GM18505 (cell line): ENCODE measurements around the gene SLC25A18.
"Not testable (repeated sequence)": the region's sequence is repeated elsewhere in the genome, so short reads cannot be mapped to it uniquely, and the experiment has no call there.

ENCODE experiments used
- ATAC-seq: cut with Tn5 transposase; IDR thresholded peaks from one replicate; pipeline ENCODE4 v1.9.1; 2021; ENCODE audit not compliant: unreplicated experiment
- POLR2A ChIP-seq: IDR thresholded peaks from 4 replicates; pipeline ENCODE4 v1.6.1; 2011; ENCODE audit warnings: borderline replicate concordance; ENCODE audit not compliant: insufficient read depth, insufficient read length; ENCODE audit errors: extremely low read depth

The SLC25A18 gene

DNA sequence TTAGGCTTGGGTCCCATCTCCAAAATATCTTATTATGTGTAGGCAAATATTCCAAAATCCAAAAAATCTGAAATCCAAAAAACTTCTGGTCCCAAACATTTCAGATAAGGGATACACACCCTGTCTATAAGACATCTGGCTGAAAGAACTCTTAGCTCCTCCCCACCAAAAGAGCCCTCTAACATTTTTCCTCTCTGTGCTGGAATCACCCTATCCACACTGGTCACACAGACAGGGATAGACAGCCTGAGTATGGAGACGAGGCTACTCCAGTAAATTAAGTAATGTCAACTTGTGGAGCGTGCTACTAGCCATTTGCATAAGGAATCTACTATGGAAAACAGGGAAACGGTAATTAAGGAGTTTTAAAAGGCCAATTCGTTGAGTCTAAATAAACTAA, 40.4 kb downstream of the SLC25A18 start:
- TF ChIP-seq POLR2A, result no peak

DNA sequence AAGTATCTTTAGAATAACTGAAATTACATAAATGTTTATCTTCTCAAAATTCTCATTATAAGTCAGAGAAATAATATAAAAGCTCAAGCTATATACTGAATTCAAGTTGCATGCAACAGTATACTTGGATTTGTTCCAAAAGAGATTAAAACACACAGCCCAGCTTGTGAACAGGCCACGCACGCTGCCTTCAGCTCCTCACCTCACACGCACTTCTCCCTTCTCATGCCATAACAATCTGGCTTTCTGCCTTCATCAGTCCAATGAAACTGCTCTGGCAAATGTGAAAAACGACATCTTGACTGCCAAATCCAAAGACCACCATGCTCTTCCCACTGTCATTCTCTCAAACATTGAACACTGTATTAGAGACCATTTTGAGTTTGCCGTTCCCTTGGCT, 43.2 kb downstream of the SLC25A18 start:
- ATAC-seq, result no peak
- no peak for TF ChIP-seq POLR2A

More for the DNA sequence above, 40.4 kb downstream of the SLC25A18 start:
- ATAC-seq, result no peak

DNA sequence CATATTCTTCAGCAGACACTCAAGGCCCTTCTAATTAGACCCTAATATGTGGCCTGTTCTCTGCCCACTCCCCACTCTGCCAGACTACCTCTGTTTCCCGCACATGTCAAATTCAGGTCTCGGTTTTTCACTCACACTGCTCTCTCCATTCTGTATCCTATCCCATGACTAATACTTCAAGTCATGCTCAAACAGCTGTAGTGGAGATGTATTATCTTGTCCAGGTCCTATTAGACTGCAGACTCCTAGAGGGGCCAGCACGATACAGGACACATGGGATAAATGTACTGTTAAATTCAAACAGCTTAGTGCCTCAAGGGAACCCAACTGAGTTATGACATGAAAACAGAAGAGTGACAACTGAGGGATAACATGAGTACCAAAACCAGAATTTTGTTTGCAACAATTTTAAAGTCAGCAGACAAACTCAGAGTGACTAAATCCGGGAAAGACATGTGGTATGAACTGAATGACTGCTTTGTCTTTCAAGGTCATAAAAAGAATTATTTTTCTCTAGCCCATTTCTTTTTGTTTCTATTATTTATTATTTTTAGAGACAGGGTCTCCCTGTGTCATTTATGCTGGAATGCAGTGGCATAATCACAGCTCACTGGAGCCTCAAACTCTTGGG, 44.7 kb downstream of the SLC25A18 start:
- no peak for ATAC-seq

DNA sequence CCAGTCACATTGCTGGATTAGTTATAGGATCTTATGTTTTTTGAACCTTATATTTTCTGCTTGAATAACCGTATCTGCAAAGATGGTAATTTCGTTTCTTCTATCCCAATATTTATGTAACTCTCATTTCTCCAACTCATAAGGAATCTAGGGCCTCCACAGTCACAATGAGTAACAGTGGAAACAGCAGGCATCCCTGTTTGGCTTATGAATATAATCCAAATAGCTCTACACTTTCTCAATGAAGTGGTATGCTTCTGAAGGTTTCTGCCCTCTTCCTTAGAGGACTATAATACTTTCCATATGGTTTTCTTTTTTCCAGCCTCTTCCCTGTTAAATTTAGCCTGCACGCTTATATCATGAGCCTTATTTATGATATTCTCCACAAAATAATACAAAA, 48.8 kb downstream of the SLC25A18 start:
- TF ChIP-seq POLR2A, result no peak
- ATAC-seq, result no peak

More for the DNA sequence above, 44.7 kb downstream of the SLC25A18 start:
- TF ChIP-seq POLR2A, result no peak

DNA sequence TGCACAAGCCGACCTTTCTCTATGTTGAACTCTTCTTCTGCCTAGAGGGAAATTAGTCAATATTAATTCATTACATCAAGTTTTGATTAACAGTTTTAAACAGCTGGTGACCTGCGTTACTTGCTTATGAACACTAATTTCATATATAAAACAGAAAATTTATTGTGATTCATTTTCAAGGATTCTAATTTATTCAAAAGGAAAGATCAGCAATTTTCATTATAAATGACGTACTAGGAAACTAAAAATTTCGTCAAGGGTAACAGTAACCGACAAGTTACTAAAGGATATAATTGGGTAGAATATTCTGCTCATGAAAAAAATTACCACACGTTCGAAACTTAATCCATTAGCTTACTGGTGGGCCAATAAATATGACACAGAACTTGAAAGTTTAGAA, 50.0 kb downstream of the SLC25A18 start:
- ATAC-seq, result no peak
- no peak for TF ChIP-seq POLR2A

DNA sequence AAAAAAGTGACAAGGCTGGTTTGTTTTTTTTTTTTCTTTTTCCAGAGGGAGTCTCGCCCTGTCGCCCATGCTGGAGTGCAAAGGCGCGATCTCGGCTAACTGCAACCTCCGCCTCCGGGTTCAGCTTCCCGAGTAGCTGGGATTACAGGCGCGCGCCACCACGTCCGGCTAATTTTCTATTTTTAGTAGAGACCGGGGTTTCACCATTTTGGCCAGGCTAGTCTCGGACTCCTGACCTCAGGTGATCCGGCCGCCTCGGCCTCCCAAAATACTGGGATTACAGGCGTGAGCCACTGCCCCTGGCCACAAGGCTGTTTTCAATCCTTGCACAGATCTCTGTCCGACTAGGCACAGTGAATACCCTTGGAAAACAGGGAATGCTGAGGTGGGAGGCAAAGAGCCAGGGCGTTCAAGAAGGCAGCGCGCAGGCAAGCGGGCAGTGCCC, 64.7 kb downstream of the SLC25A18 start:
- ATAC-seq, result no peak
- no peak for TF ChIP-seq POLR2A

DNA sequence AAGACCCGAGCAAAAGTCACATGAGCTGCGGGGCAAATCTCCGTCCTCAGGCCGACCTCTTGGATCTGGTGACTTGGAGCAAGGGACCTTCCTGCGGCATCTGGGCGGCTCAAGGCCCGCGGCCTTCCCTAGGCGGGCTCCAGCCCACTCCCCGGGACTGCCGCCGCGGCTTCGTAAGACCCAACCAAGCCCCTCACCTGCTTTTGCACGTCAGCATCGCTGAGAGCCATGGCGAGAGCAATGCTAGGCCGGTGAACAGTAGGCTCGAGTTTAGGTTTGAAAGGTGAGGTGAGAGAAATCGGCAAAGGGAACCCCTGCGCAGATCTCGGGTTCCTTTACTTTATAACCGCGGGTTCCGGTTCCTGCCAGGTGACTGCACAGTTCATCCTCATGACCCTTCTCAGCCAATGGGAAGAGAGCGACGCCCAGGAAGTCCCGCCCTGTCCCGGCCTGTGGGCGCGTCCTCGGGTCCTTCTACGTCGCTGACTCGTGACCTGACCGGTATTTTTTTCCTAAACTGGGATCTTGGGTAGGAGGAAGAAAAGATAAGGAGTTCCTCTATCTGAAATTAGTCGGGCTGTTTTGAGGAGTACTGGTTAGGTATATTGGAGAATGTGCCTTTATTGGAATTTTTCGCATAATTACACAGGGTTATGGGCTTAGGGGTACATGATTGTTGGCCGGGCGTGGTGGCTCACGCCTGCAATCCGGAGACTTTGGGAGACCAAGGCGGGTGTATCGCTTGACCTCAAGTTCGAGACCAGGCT, 65.3 kb downstream of the SLC25A18 start, which contains the start of gene ATP6V1E1:
Gene ATP6V1E1 (minus strand): TSS at position 344 of the 767 bp plus-strand sequence. CDS start 114 bp downstream, at position 230.
- TF ChIP-seq POLR2A, result peak; percentile 83
- ATAC-seq, result peak; percentile 99

DNA sequence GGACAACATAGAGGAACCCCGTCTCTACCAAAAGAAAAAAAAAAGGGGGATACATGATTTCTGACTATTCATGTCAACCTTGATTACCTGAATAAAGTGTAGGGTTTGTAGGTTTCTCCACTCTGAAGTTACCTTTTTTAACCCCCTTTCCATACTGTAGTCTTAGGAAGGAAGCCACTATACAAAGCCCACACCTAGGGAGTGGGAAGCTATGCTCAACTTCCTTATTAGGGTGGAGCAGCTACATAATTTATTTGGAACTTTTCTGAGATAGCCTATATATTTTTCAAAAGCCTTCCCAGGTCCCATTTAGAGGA, 65.8 kb downstream of the SLC25A18 start:
- no peak for TF ChIP-seq POLR2A

DNA sequence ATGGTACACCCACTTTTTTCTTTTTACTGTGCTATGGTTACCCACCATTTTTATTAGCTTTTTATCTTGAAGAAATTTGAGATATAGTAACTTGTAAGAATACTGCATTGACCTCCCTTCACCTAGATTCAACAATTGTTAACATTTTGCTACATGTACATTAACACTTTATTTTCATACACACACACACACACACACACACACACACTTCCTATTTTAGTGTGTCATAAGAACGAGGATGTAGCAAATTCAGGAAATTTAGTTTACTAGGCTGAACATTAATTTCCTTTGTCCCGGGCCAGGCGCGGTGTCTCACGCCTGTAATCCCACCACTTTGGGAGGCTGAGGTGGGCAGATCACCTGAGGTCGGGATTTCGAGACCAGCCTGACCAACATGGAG, 66.3 kb downstream of the SLC25A18 start:
- no peak for TF ChIP-seq POLR2A
- ATAC-seq, result no peak

More for the DNA sequence above, 65.8 kb downstream of the SLC25A18 start:
- no peak for ATAC-seq

DNA sequence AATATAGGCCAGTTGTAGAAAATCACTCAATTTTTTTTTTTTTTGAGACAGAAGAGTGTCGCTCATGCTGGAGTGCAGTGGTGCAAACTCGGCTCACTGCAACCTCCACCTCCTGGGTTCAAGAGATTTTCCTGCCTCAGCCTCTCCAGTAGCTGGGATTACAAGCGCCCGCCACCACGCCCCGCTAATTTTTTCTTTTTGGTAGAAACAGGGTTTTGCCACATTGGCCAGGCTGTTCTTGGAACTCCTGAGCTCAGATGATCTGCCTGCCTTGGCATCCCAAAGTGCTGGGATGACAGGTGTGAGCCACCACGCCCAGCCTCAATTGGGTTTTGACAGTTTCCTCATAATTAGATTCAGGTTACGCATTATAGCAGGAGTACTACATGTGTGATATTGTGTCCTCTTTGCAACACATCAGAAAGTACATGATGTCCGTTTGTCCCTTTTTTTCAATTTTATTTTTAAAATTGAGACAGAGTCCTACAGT, 67.8 kb downstream of the SLC25A18 start:
- no peak for ATAC-seq
- TF ChIP-seq POLR2A, result no peak

DNA sequence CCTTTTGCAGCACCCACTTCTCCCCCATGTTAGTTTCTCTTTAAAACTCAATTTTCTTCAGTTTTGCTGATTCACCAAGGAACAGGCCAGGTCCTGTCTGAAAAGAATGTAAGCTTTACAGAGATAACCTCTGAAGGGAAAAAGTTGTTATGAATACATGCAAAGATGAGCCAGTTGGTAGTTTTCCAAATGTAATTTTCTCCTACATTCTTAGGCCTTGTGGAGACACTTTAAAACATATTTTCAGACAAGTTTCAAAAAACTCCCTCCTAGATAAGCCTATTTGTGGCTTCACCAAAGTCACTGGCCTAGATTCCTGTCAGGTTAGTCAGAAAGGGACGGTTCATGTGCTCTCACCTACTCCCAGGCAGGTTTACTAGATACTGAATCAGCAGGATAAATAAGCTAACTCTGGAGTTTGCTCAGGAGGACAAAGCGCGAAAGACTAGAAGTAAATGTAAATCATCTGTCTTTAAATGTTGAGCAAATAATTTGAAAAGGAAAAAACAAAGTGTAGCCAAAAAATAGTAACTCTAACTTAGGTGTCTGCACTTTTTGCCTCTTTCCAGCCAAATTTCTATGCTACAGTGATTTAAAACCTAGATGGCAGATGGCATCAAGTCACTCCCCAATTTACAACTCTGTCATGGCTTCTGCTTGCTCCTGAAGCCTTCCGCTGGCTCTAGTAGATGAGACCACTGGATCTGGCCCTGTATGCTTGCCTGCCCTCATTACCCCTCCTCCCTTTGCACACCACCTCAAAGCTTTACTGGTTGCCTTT, 70.1 kb downstream of the SLC25A18 start:
- ATAC-seq, result no peak
- no peak for TF ChIP-seq POLR2A

DNA sequence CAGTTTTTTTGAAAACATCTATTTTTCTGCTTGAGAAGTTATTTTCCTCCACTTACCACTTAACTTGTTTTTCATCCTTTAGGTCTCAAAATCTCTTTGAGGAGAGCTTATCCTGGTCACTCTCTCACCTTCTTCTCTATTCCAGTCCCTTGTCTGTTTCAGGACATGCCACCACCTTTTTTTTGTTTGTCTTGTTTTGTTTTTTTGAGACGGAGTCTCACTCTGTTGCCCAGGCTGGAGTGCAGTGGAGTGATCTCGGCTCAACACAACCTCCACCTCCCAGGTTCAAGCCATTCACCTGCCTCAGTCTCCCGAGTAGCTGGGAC, 70.7 kb downstream of the SLC25A18 start:
- no peak for ATAC-seq
- TF ChIP-seq POLR2A, result no peak

DNA sequence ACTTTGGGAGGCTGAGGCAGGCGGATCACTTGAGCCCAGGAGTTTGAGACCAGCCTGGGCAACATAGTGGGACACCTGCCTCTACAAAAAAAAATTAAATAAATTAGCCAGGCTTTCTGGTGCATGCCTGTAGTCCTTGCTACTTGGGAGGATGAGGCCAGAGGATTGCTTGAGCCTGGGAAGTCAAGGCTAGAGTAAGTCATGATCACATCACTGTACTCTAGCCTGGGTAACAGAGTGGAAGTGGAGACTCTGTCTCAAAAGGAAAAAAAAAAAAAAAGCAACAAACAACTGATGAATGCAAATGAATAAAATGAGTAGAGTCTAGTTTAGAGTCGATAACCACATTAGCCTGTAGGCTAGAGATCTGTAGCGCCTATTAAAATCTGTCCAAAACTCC, 71.4 kb downstream of the SLC25A18 start:
- ATAC-seq, result no peak
- no peak for TF ChIP-seq POLR2A

DNA sequence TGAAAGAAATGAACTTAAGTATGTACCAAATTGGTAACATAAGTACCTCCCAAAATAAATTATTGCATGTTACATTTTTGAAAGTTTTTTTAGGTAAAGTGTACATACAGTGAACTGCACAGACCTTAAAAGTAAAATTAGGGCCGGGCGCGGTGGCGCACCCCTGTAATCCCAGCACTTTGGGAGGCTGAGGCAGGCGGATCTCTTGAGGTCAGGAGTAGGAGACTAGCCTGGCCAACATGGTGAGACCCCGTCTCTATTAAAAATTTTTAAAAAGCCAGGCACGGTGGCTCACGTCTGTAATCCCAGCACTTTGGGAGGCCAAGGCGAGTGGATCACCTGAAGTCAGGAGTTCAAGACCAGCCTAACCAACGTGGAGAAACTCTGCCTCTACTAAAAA, 73.6 kb downstream of the SLC25A18 start:
- ATAC-seq, result not testable (repeated sequence)

DNA sequence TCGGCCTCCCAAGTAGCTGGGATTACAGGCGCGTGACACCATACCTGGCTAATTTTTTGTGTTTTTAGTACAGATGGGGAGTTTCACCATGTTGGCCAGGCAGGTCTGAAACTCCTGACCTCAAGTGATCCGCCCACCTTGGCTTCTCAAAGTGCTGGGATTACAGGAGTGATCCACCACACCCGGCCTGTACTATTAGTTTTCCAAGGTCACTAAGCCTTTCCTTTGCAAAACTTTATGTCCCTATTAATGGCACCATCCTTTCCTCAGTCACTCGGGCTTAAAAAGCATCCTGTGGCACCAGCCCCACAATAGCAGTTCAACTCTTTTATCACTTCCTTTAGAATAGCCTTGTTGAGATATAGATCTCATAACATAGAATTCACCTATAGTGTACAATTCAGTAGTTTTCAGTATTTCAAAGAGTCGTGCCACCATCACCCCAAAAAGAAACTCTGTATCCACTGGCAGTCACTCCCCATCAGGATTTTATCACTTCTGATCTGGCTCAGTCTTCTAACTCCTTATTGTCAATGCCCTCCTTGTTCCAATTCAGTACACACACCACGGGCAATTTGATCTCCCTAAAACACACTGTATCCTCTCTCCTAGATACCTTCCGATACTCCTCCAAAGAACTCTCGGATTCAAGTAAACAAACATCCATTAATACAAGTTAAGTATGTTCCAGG, 74.3 kb downstream of the SLC25A18 start:
- no peak for ATAC-seq

More for the DNA sequence above, 74.3 kb downstream of the SLC25A18 start:
- no peak for TF ChIP-seq POLR2A
